GM23338 (cell line): ENCODE results near the gene ADGRB3. TPM values are rescaled to one million over a fixed set of nuclear protein-coding genes. Genes with fewer than 3 reads are reported as not detected.

ENCODE experiments used
- ATAC-seq: fragments of 200-7000 bp; cut with Tn5 transposase; 3 replicates; pipeline ENCODE4 v1.9.1; 2020
- DNase-seq: peaks from one replicate; pipeline ENCODE4 v3.0.0-alpha.2; 2015; ENCODE audit warnings: low spot score
- H2AFZ ChIP-seq: fragments of 200-600 bp; sonication (generic); 2 replicates; pipeline ENCODE4 v1.8.0; 2016; ENCODE audit warnings: antibody characterized with exemption, mild to moderate bottlenecking, moderate library complexity
- H3F3A ChIP-seq: fragments of 200-600 bp; sonication (generic); replicated peaks from 2 replicates; pipeline ENCODE4 v1.8.0; 2017; ENCODE audit warnings: antibody characterized with exemption, mixed run types, low read depth
- H3K27ac ChIP-seq: fragments of 200-600 bp; sonication (generic); 2 replicates; pipeline ENCODE4 v1.6.1; 2016; ENCODE audit warnings: low read depth
- H3K27me3 ChIP-seq: fragments of 200-600 bp; sonication (generic); 2 replicates; pipeline ENCODE4 v1.8.0; 2016; ENCODE audit warnings: mild to moderate bottlenecking, mixed run types, moderate library complexity; ENCODE audit not compliant: insufficient read depth
- H3K36me3 ChIP-seq: fragments of 200-600 bp; sonication (generic); 2 replicates; pipeline ENCODE4 v1.8.0; 2016; ENCODE audit warnings: mild to moderate bottlenecking; ENCODE audit not compliant: insufficient read depth
- H3K4me1 ChIP-seq: fragments of 200-600 bp; sonication (generic); 2 replicates; pipeline ENCODE4 v1.8.0; 2016; ENCODE audit warnings: mild to moderate bottlenecking, moderate library complexity; ENCODE audit not compliant: insufficient read depth
- H3K4me2 ChIP-seq: fragments of 200-600 bp; sonication (generic); 2 replicates; pipeline ENCODE4 v1.7.1; 2017; ENCODE audit warnings: mixed run types
- H3K4me3 ChIP-seq: fragments of 200-600 bp; sonication (generic); 2 replicates; pipeline ENCODE4 v1.6.1; 2016; ENCODE audit warnings: mixed run types
- H3K79me2 ChIP-seq: fragments of 200-600 bp; sonication (generic); replicated peaks from 2 replicates; pipeline ENCODE4 v1.8.0; 2017; ENCODE audit warnings: mild to moderate bottlenecking; ENCODE audit not compliant: insufficient read depth
- H3K9me2 ChIP-seq: fragments of 200-600 bp; sonication (generic); 2 replicates; pipeline ENCODE4 v1.8.0; 2017; ENCODE audit not compliant: insufficient read depth
- H4K20me1 ChIP-seq: fragments of 200-600 bp; sonication (generic); replicated peaks from 2 replicates; pipeline ENCODE4 v1.8.0; 2017; ENCODE audit warnings: mild to moderate bottlenecking; ENCODE audit not compliant: insufficient read depth
- H3K27ac Mint-ChIP-seq: 2 replicates; pipeline ENCODE4 v1.8.0; 2020; ENCODE audit warnings: inconsistent platforms, mild to moderate bottlenecking, moderate library complexity, mixed read lengths
- H3K27me3 Mint-ChIP-seq: 3 replicates; pipeline ENCODE4 v1.8.0; 2022; ENCODE audit warnings: low read depth, mild to moderate bottlenecking, moderate library complexity, mixed read lengths, inconsistent platforms; ENCODE audit not compliant: insufficient read depth, poor library complexity
- H3K36me3 Mint-ChIP-seq: 3 replicates; pipeline ENCODE4 v1.8.0; 2021; ENCODE audit warnings: low read depth, mild to moderate bottlenecking, inconsistent platforms, moderate library complexity, mixed read lengths
- H3K4me1 Mint-ChIP-seq: 3 replicates; pipeline ENCODE4 v1.8.0; 2020; ENCODE audit warnings: mild to moderate bottlenecking, inconsistent platforms, mixed read lengths
- H3K4me3 Mint-ChIP-seq: 3 replicates; pipeline ENCODE4 v1.8.0; 2021; ENCODE audit warnings: moderate library complexity, mild to moderate bottlenecking, inconsistent platforms, mixed read lengths
- H3K9me3 Mint-ChIP-seq: 3 replicates; pipeline ENCODE4 v1.8.0; 2020; ENCODE audit warnings: moderate library complexity, mild to moderate bottlenecking, inconsistent platforms, mixed read lengths
- CREB1 ChIP-seq: fragments of 250-450 bp; sonication (Bioruptor Pico); IDR thresholded peaks from 2 replicates; pipeline ENCODE4 v1.5.0; 2020; ENCODE audit warnings: low read depth, mild to moderate bottlenecking, moderate library complexity
- EZH2 ChIP-seq: fragments of 200-600 bp; sonication (generic); IDR thresholded peaks from one replicate; pipeline ENCODE4 v1.8.0; 2017; ENCODE audit warnings: antibody characterized with exemption, mild to moderate bottlenecking, low read depth; ENCODE audit not compliant: unreplicated experiment
- EZH2phosphoT487 ChIP-seq: fragments of 200-600 bp; sonication (generic); IDR thresholded peaks from one replicate; pipeline ENCODE4 v1.8.1; 2018; ENCODE audit warnings: antibody characterized with exemption; ENCODE audit not compliant: unreplicated experiment
- JUNB ChIP-seq: IDR thresholded peaks from one replicate; pipeline ENCODE4 v1.6.1; 2016; ENCODE audit warnings: antibody characterized with exemption; ENCODE audit not compliant: unreplicated experiment
- NANOG ChIP-seq: IDR thresholded peaks from 2 replicates; pipeline ENCODE4 v1.6.1; 2016; ENCODE audit warnings: antibody characterized with exemption, borderline replicate concordance
- POLR2AphosphoS5 ChIP-seq: IDR thresholded peaks from 2 replicates; pipeline ENCODE4 v1.6.1; 2016; ENCODE audit warnings: antibody characterized with exemption, low read depth
- STAT1 ChIP-seq: IDR thresholded peaks from one replicate; pipeline ENCODE4 v1.6.1; 2016; ENCODE audit warnings: antibody characterized with exemption; ENCODE audit not compliant: unreplicated experiment
- ZNF114 ChIP-seq: fragments of 250-450 bp; sonication (Bioruptor Pico); IDR thresholded peaks from 2 replicates; pipeline ENCODE4 v1.5.0; 2020; ENCODE audit warnings: mild to moderate bottlenecking, moderate library complexity
- ZNF331 ChIP-seq: fragments of 250-450 bp; sonication (Bioruptor Pico); IDR thresholded peaks from 2 replicates; pipeline ENCODE4 v1.5.0; 2020; ENCODE audit warnings: low read depth, mild to moderate bottlenecking, moderate library complexity
- polyA plus RNA-seq: library from polyadenylated mRNA; unstranded; fragments of >200 nt; fragmentation: Nextera tagmentation; extraction: Ambion mirVana; gene quantifications from 2 replicates; pipeline ENCODE4 v1.2.1, GENCODE V29; 2016
- total RNA-seq: library from RNA; depleted of rRNA; stranded (reverse); fragments of >200 nt; shearing (Covaris generic); gene quantifications from 2 replicates; pipeline ENCODE4 v1.2.3, GENCODE V29; 2014
- TF ChIP-seq, protein P1 (sequence below): fragments of 250-450 bp; sonication (Bioruptor Pico); IDR thresholded peaks from 2 replicates; pipeline ENCODE4 v1.5.0; 2020; ENCODE audit warnings: mild to moderate bottlenecking, moderate library complexity
- TF ChIP-seq, protein P2 (sequence below): IDR thresholded peaks from 2 replicates; pipeline ENCODE4 v1.6.1; 2016; ENCODE audit warnings: antibody characterized with exemption
- TF ChIP-seq, protein P3 (sequence below), 2 experiments: fragments of 200-600 bp in 1 of 2; sonication (generic) in 1 of 2; conservative IDR thresholded peaks; 2 replicates each; pipeline versions ENCODE4 v1.5.1 to v1.6.1; 2016 to 2017; ENCODE audit warnings: antibody characterized with exemption in 2 of 2, low read depth in 2 of 2, mild to moderate bottlenecking in 2 of 2, moderate library complexity in 1 of 2

The ADGRB3 gene
- total and polyA plus RNA-seq, 2 experiments from 2014 or later = 0.92 to 4.0 TPM

DNA sequence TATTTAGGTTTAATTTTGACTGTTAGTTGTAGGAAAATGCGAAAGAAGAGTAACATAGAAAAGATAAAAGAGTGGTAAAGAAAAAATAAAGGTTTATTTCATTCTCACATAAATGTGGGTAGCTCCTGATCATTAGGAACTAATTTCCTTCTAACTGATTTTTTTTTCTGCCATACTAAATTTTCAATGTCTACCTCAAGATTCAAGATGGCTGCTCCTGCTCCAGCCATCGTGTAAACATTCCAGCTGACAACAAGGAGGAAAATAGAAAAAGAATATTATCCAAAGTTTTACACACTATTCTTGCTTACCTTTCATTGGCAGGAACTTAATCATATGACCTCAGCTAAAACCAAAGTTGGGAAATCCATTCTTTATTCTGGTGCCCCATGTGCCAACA lies 673.5 kb downstream of the ADGRB3 start:
- H3F3A ChIP-seq = no peaks in the 10 kb centered on the region
- Mint-ChIP-seq H3K27ac (no peak overlapping the region), H3K36me3 (no peaks in the 10 kb centered on the region), H3K4me3 (no peak overlapping the region), H3K4me1 (peaks cover 7% of the 10 kb centered on the region), H3K9me3 (no peaks in the 10 kb centered on the region; the same call in 2 of the 3 replicates), H3K27me3 (no peaks in the 10 kb centered on the region)
- no peak overlapping the region for H3K4me2 ChIP-seq
- no peaks in the 10 kb centered on the region for H3K9me2 ChIP-seq
- ATAC-seq = no peak
- H3K27ac ChIP-seq = no peak overlapping the region
- no peaks in the 10 kb centered on the region for H3K36me3 ChIP-seq
- TF ChIP-seq POLR2AphosphoS5 (no peak), EZH2phosphoT487 (no peak), ZNF114 (CRISPR knock-in tag) (no peak), NANOG (no peak), ZNF331 (no peak), EZH2 (no peak), STAT1 (no peak), JUNB (no peak), CREB1 (CRISPR knock-in tag) (no peak)
- TF ChIP-seq, protein P1, sequence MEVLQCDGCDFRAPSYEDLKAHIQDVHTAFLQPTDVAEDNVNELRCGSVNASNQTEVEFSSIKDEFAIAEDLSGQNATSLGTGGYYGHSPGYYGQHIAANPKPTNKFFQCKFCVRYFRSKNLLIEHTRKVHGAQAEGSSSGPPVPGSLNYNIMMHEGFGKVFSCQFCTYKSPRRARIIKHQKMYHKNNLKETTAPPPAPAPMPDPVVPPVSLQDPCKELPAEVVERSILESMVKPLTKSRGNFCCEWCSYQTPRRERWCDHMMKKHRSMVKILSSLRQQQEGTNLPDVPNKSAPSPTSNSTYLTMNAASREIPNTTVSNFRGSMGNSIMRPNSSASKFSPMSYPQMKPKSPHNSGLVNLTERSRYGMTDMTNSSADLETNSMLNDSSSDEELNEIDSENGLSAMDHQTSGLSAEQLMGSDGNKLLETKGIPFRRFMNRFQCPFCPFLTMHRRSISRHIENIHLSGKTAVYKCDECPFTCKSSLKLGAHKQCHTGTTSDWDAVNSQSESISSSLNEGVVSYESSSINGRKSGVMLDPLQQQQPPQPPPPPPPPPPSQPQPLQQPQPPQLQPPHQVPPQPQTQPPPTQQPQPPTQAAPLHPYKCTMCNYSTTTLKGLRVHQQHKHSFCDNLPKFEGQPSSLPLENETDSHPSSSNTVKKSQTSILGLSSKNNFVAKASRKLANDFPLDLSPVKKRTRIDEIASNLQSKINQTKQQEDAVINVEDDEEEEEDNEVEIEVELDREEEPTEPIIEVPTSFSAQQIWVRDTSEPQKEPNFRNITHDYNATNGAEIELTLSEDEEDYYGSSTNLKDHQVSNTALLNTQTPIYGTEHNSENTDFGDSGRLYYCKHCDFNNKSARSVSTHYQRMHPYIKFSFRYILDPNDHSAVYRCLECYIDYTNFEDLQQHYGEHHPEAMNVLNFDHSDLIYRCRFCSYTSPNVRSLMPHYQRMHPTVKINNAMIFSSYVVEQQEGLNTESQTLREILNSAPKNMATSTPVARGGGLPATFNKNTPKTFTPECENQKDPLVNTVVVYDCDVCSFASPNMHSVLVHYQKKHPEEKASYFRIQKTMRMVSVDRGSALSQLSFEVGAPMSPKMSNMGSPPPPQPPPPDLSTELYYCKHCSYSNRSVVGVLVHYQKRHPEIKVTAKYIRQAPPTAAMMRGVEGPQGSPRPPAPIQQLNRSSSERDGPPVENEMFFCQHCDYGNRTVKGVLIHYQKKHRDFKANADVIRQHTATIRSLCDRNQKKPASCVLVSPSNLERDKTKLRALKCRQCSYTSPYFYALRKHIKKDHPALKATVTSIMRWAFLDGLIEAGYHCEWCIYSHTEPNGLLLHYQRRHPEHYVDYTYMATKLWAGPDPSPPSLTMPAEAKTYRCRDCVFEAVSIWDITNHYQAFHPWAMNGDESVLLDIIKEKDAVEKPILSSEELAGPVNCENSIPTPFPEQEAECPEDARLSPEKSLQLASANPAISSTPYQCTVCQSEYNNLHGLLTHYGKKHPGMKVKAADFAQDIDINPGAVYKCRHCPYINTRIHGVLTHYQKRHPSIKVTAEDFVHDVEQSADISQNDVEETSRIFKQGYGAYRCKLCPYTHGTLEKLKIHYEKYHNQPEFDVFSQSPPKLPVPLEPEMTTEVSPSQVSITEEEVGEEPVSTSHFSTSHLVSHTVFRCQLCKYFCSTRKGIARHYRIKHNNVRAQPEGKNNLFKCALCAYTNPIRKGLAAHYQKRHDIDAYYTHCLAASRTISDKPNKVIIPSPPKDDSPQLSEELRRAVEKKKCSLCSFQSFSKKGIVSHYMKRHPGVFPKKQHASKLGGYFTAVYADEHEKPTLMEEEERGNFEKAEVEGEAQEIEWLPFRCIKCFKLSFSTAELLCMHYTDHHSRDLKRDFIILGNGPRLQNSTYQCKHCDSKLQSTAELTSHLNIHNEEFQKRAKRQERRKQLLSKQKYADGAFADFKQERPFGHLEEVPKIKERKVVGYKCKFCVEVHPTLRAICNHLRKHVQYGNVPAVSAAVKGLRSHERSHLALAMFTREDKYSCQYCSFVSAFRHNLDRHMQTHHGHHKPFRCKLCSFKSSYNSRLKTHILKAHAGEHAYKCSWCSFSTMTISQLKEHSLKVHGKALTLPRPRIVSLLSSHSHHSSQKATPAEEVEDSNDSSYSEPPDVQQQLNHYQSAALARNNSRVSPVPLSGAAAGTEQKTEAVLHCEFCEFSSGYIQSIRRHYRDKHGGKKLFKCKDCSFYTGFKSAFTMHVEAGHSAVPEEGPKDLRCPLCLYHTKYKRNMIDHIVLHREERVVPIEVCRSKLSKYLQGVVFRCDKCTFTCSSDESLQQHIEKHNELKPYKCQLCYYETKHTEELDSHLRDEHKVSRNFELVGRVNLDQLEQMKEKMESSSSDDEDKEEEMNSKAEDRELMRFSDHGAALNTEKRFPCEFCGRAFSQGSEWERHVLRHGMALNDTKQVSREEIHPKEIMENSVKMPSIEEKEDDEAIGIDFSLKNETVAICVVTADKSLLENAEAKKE (CRISPR knock-in tag) = no peak
- TF ChIP-seq, protein P2, sequence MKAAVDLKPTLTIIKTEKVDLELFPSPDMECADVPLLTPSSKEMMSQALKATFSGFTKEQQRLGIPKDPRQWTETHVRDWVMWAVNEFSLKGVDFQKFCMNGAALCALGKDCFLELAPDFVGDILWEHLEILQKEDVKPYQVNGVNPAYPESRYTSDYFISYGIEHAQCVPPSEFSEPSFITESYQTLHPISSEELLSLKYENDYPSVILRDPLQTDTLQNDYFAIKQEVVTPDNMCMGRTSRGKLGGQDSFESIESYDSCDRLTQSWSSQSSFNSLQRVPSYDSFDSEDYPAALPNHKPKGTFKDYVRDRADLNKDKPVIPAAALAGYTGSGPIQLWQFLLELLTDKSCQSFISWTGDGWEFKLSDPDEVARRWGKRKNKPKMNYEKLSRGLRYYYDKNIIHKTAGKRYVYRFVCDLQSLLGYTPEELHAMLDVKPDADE = no peak
- TF ChIP-seq, protein P3, sequence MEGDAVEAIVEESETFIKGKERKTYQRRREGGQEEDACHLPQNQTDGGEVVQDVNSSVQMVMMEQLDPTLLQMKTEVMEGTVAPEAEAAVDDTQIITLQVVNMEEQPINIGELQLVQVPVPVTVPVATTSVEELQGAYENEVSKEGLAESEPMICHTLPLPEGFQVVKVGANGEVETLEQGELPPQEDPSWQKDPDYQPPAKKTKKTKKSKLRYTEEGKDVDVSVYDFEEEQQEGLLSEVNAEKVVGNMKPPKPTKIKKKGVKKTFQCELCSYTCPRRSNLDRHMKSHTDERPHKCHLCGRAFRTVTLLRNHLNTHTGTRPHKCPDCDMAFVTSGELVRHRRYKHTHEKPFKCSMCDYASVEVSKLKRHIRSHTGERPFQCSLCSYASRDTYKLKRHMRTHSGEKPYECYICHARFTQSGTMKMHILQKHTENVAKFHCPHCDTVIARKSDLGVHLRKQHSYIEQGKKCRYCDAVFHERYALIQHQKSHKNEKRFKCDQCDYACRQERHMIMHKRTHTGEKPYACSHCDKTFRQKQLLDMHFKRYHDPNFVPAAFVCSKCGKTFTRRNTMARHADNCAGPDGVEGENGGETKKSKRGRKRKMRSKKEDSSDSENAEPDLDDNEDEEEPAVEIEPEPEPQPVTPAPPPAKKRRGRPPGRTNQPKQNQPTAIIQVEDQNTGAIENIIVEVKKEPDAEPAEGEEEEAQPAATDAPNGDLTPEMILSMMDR (conservative IDR thresholded peaks at IDR 0.05; ENCODE audit: low read depth in 2 of 2) = no peak
- H3K79me2 ChIP-seq = no peaks in the 10 kb centered on the region
- H3K4me1 ChIP-seq = no peaks in the 10 kb centered on the region
- no peak for DNase-seq
- H3K27me3 ChIP-seq = no peaks in the 10 kb centered on the region
- H2AFZ ChIP-seq = no peak overlapping the region
- no peak overlapping the region for H3K4me3 ChIP-seq
- H4K20me1 ChIP-seq = no peaks in the 10 kb centered on the region
